H1 (cell line): Measurements from ENCODE around the gene GRAMD4. TPM values are rescaled to one million over a fixed set of nuclear protein-coding genes. Genes with fewer than 3 reads are reported as not detected.

Experiments used
- polyA plus RNA-seq, 7 experiments: library from polyadenylated mRNA; depleted of rRNA in 3 of 7; stranded (reverse) in 5 of 7; unstranded in 2 of 7; fragments of >200 nt in 5 of 7; fragments of 200-250 nt in 2 of 7; gene quantifications; 1 replicate in 5 of 7; 2 replicates in 1 of 7; 4 replicates in 1 of 7; pipeline versions ENCODE4 v1.2.1 to v1.2.3, GENCODE V29; 2011 to 2013; ENCODE audit warnings: missing spikeins in 2 of 7, mixed read lengths in 2 of 7
- total RNA-seq: library from RNA; stranded (reverse); fragmentation: NEBNext Ultra II Directional; extraction: Animal tissue kit (Norgen Biotek cat#: 25700); gene quantifications from 2 replicates; pipeline ENCODE4 v1.2.1, GENCODE V29; 2021

The GRAMD4 gene
- total and polyA plus RNA-seq, 2 of the 8 experiments (the other 6 are each of a cell fraction or from before 2014, with no cell fraction given), result 7.9 to 25.6 TPM

Other genes starting within 250 kb of the GRAMD4 start
- 12.2 and 12.4 TPM in 2 replicates for gene CELSR1, start 82.8 kb upstream of the GRAMD4 start, total RNA-seq
- 9.0 and 16.4 TPM in 2 replicates for gene CELSR1, start 82.8 kb upstream of the GRAMD4 start, polyA plus RNA-seq (2011; rRNA removed)
- gene CERK, start 117.9 kb downstream of the GRAMD4 start, total RNA-seq, result 59.0 TPM in 2 replicates
- 26.6 and 31.5 TPM in 2 replicates for gene CERK, start 117.9 kb downstream of the GRAMD4 start, polyA plus RNA-seq (2011; rRNA removed)
- gene TBC1D22A, start 142.3 kb downstream of the GRAMD4 start, total RNA-seq, result 18.4 and 19.0 TPM in 2 replicates
- gene TBC1D22A, start 142.3 kb downstream of the GRAMD4 start, polyA plus RNA-seq (2011; rRNA removed), result 11.9 and 14.0 TPM in 2 replicates